GM15510 (cell line): ENCODE results near the gene SELENOW.

ENCODE experiments used
- POLR2A ChIP-seq: IDR thresholded peaks from 3 replicates; pipeline ENCODE4 v1.6.1; 2011; ENCODE audit warnings: borderline replicate concordance; ENCODE audit not compliant: insufficient read length; ENCODE audit errors: extremely low read depth

SELENOW gene

GRCh38 chr19:47805313-47805712, 26.8 kb downstream of the SELENOW start:
- TF ChIP-seq POLR2A = no peak

DNA sequence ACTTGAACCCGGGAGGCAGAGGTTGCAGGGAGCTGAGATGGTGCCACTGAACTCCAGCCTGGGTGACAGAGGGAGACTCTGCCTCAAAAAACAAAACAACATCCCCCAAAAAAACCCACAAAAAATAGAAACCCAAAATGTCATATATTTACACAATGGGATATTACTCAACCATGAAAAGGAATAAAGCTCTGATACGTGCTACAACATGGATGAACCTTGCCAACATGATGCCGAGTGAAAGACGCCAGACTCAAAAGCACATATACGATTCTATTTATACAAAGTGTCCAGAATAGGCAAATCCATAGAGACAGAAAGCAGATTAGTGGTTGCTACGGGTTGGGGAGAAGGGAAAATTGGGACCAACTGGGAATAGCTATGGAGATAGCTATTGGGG, 27.9 kb downstream of the SELENOW start:
- TF ChIP-seq POLR2A = no peak

DNA sequence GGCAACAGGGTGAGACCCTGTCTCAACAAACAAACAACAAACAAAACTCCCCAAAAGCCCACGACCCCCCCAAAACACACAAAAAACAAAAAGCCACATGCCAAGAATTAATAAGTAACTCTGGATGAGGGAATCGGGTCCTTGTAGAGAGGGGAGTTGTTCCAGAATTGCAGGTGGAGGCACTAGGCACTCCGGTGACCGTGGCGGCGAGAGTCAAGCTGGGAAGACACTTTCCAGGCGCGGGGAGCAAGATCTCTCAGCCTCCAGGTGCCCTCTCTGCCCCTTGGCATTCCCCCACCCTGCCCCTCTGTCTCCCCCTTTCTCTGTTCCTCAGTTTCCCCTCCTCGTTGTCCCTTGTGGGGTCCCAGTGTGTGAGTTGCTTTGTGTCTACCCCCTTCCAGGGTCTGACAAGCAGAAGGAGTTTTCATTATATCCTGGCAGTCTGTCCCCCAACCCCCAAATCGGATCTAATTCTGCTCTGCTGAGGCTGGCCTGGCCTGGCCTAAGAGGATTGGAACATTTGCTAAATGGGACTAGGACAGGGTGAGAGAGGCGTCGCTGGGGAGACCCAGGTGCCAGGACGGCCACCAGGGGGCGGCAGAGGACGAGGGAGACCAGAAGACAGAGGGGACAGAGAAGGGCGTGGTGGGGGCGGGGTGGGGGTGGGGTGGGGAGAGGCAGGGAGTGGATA, 34.9 kb downstream of the SELENOW start:
- no peak for TF ChIP-seq POLR2A

- no peak for TF ChIP-seq POLR2A
Observed at GRCh38 chr19:47813995-47814328, 35.5 kb downstream of the SELENOW start.

DNA sequence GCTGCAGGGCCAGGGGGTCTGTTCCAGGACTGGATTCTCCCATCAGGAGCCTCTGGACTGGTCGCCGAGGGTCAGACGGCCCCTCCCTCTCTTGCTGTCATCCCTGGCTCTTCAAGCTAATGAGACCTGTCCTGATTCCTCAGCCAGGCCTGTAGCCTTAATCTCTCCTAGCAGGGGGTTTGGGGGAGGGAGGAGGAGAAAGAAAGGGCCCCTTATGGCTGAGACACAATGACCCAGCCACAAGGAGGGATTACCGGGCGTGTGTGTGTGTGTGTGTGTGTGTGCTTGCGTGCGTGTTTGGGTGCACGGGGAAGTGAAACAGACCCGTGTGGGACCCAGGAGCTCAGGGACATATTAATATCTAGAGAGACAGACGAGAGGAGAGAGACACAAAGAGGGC, 41.4 kb downstream of the SELENOW start:
- no peak for TF ChIP-seq POLR2A

DNA sequence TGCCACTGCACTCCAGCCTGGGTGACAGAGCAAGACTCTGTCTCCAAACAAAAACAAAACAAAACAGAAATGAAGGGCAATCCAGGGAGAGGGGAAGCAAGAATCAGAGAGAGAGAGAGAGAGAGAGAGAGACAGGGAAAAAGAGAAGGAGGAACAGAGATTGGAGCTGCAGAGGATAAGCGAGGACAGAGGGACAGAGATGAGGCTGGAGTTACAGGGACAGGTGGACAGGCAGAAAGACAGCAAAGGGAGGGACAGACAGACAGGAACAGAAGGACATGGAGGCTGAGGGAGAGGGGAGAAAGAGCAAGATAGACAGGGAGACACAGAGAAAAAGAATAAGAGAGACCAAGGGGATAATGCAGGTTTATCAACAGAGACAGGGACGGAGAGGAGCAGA, 41.9 kb downstream of the SELENOW start:
- no peak for TF ChIP-seq POLR2A

DNA sequence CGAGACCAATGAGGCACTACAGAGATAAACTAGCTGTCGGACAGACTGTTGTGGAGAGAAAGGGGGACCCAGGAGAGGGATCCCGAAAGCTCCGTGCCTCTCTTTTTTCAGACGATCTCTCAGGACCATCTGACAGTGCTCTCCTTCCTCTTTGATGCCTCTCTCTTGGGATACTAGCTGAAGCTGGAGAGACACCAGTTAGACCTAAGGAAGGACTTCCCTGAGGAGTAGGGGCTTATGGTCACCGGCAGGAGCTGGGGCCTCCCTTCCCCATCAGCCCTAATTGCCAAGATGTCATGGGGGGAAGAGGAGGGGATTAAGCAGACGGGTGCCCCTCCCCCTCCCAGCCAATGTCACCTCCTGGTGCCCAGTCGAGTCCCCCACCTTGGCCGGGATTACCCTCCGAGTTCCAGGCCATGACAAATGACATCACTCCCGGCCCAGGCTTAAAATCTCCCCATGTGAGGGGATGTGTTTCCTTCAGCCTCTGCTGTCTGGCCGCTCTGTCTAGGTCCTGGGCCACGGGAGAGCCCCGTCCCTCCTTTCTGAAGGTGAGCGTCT, 43.0 kb downstream of the SELENOW start, which contains the start of gene CRX:
Gene CRX (plus strand): TSS at position 478 of the 561 bp plus-strand sequence. CDS start 12,507 bp downstream, outside the sequence.
- TF ChIP-seq POLR2A = no peak

- TF ChIP-seq POLR2A = no peak
Observed at GRCh38 chr19:47824396-47824795, 45.9 kb downstream of the SELENOW start.

DNA sequence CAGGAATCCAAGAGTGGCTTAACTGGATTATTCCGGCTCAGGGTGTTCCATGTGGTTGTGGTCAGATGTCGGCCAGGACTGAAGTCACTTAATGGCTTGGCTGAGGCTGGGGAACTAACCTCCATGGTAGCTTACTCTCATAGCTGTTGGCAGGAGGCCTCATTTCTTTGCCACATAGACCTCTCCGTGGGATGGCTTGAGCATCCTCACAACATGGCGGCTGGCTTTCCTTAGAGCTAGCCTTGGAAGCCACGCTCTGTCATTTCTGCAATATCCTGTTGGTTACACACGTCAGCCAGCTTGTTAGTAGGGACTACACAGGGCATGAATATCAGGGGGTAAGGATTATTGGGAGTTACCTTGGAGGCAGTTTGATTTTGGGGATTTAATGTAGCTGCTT, 48.3 kb downstream of the SELENOW start:
- TF ChIP-seq POLR2A = no peak

GRCh38 chr19:47832723-47833122, 54.2 kb downstream of the SELENOW start:
- TF ChIP-seq POLR2A = no peak
